Sciatic nerve (tissue), 1 donor: Measurements from ENCODE around the gene RFC2. TPM values are rescaled to one million over a fixed set of nuclear protein-coding genes. Genes with fewer than 3 reads are reported as not detected.

ENCODE experiments used
- microRNA-seq: library from miRNA; unstranded; fragments of <30 nt; microRNA quantifications from one replicate; pipeline ENCODE4 v1.2.0, GENCODE V29; 2020
- total RNA-seq: library from RNA; stranded (reverse); fragmentation: NEBNext Ultra II Directional; extraction: Animal tissue kit (Norgen Biotek cat#: 25700); gene quantifications from one replicate; pipeline ENCODE4 v1.2.1, GENCODE V29; 2021
- donor health status: DM: no; HTN: no; CAD: no.

RFC2 gene
- total RNA-seq, 1 donor from 2014 or later, result 17.1 TPM

Small RNA genes lying within 50 kb of the gene (microRNA-seq; reads per million reads assigned to microRNA genes)
- 1,158 reads per million, percentile 84 among the genes with 10 or more reads in this experiment for gene MIR590

Other genes with a start within 250 kb of the RFC2 start
- 62.8 TPM for gene ELN, start 226.2 kb downstream of the RFC2 start, total RNA-seq
- gene LIMK1, start 170.6 kb downstream of the RFC2 start, total RNA-seq, result 17.6 TPM
- gene EIF4H, start 80.0 kb downstream of the RFC2 start, total RNA-seq, result 213 TPM
- gene LAT2, start 44.4 kb downstream of the RFC2 start, total RNA-seq, result 12.5 TPM
- gene CLIP2, start 35.0 kb upstream of the RFC2 start, total RNA-seq, result 58.4 TPM
- 29.5 TPM for gene GTF2IRD1, start 199.5 kb upstream of the RFC2 start, total RNA-seq